ENCODE data around the gene VOPP1.

Gene VOPP1

DNA sequence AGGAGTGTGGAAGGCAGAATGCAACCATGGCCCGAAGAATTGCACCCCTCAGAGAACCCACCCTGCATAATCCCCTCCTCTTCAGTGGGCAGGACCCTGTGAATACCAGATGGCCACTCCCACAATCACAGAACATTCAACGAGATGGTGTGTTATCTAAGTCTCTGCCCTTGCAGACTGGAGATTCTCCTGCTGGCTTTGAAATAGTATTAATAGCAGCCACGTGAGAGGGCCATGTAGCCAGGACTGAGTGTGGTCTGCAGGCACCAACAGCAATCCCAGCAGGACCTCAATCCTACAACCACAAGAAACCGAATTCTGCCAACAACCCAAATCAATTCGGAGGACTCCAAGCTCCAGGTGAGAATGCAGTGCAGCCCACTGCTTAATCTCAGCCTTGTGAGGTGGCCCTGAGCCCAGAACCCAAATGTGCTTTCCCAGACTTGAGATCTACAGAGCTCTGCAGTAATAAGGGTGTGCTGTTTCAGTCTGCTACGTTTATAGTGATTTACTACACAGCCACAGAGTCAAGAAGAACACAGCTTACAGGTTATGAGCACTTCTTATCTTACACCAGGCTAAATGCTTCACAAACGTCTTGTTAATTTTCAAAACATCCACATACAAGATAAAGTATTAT is 72.1 kb downstream of the VOPP1 start:
- TF ChIP-seq POLR2AphosphoS5 (IDR thresholded peaks at IDR 0.05; ENCODE audit: low read depth, low read length), result no peak; the same call in none of the 2 replicates
- no peak for TF ChIP-seq SPI1 (IDR thresholded peaks at IDR 0.05; ENCODE audit: low read depth, low read length)
- no peak for TF ChIP-seq PAX5 (IDR thresholded peaks at IDR 0.05; ENCODE audit: insufficient read depth, low read length, severe bottlenecking)
- TF ChIP-seq TAF1 (IDR thresholded peaks at IDR 0.05; ENCODE audit: low read depth, low read length), result no peak
- no peak for TF ChIP-seq POU2F2 (IDR thresholded peaks at IDR 0.05; ENCODE audit: low read depth, low read length)
- no peak for TF ChIP-seq POLR2A (IDR thresholded peaks at IDR 0.05; ENCODE audit: low read depth, low read length)
- no peak for DNase-seq (ENCODE audit: insufficient read length, low spot score)
- FAIRE-seq, result no peak

DNA sequence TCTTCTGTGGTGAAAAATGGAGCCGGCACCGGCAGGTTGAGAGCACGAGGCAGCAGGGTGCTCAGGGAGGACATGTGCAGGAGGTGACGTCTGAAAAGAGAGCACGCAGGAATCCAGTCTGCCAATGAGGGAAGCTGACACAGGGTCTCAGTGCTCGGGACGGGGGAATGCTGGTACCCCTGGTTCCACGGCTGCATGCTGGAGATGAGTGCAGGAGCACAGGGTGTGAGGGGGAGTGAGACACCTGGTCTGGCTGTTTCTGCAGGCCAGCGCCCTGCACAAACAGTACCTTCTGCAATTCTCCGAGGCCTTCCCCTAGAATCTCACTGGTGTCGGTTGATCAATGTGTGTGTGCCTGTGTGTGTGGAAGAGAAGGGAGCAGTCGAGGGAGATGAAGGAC is 72.7 kb downstream of the VOPP1 start:
- no peak for DNase-seq (ENCODE audit: insufficient read length, low spot score)
- no peak for FAIRE-seq
- TF ChIP-seq SPI1 (IDR thresholded peaks at IDR 0.05; ENCODE audit: low read depth, low read length) (no peak), POLR2A (IDR thresholded peaks at IDR 0.05; ENCODE audit: low read depth, low read length) (no peak), POLR2AphosphoS5 (IDR thresholded peaks at IDR 0.05; ENCODE audit: low read depth, low read length) (no peak), PAX5 (IDR thresholded peaks at IDR 0.05; ENCODE audit: insufficient read depth, low read length, severe bottlenecking) (no peak), TAF1 (IDR thresholded peaks at IDR 0.05; ENCODE audit: low read depth, low read length) (no peak)

DNA sequence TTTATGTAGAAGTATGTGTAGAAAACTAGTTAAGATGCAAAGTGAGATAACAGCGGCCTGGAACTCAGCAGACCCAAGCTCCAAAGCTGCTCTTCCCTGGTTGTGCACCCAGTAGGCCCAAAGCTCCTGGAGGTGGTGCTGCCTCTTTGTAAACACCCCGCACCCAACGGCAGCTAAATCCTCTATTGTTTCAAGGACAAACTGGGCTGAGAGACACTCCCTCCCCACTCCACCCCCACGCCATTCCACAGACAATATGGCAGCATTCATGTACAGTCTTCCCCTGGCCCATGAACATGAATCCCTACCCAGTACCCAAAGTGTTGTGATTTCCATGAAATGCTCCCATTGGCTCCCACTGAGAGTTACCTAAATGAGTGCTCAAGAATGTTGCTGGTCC is 73.5 kb downstream of the VOPP1 start:
- FAIRE-seq (no peak), DNase-seq (ENCODE audit: insufficient read length, low spot score) (no peak)
- TF ChIP-seq POLR2AphosphoS5 (IDR thresholded peaks at IDR 0.05; ENCODE audit: low read depth, low read length), result no peak
- no peak for TF ChIP-seq POU2F2 (IDR thresholded peaks at IDR 0.05; ENCODE audit: low read depth, low read length)
- no peak for TF ChIP-seq PAX5 (IDR thresholded peaks at IDR 0.05; ENCODE audit: insufficient read depth, low read length, severe bottlenecking)
- no peak for TF ChIP-seq TAF1 (IDR thresholded peaks at IDR 0.05; ENCODE audit: low read depth, low read length)
- no peak for TF ChIP-seq POLR2A (IDR thresholded peaks at IDR 0.05; ENCODE audit: low read depth, low read length)
- TF ChIP-seq SPI1 (IDR thresholded peaks at IDR 0.05; ENCODE audit: low read depth, low read length), result no peak

DNA sequence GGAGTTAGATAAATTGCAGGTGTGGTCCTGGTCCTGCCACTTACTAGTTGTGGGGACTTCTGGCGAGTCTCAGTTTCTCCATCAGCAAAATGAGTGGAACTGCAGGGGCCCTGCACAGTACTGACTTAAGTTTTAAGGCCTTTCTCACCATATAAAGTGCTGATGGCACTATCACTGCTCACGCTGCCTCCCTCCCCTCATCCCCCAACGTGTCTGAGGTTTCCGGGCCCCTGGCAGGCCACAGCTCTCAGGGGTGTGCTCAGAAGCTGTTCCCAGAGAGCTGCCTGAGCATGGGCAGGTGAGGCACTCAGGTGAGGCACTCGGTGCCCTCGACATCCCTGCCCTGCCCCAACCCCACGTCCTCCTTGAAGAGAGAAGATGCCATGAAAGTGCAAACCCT is 74.2 kb downstream of the VOPP1 start:
- no peak for DNase-seq (ENCODE audit: insufficient read length, low spot score)
- TF ChIP-seq PAX5 (IDR thresholded peaks at IDR 0.05; ENCODE audit: insufficient read depth, low read length, severe bottlenecking) (no peak), POLR2A (IDR thresholded peaks at IDR 0.05; ENCODE audit: low read depth, low read length) (no peak), POU2F2 (IDR thresholded peaks at IDR 0.05; ENCODE audit: low read depth, low read length) (no peak), TAF1 (IDR thresholded peaks at IDR 0.05; ENCODE audit: low read depth, low read length) (no peak), SPI1 (IDR thresholded peaks at IDR 0.05; ENCODE audit: low read depth, low read length) (no peak), POLR2AphosphoS5 (IDR thresholded peaks at IDR 0.05; ENCODE audit: low read depth, low read length) (no peak)
- no peak for FAIRE-seq

DNA sequence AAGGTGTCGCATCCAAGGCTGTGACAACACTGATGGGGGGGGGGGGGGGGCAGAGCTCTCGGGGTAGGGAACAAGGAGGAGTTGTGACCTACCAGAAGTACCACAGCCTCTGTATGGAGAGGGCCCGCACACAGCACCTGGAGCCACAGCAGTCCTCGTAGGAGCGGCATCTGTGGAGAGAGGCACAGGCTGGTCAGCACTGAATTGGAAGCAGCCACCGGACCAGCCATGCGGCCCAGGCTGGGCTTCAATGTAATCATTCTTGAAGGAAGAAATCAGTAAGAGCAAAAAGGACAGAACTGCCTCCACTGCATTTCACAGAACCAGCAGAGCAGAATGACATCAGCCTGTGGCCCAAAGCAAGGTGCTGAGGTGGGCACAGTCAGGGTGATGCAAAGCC is 74.8 kb downstream of the VOPP1 start:
- DNase-seq (ENCODE audit: insufficient read length, low spot score) (no peak), FAIRE-seq (no peak)
- TF ChIP-seq PAX5 (IDR thresholded peaks at IDR 0.05; ENCODE audit: insufficient read depth, low read length, severe bottlenecking) (no peak), SPI1 (IDR thresholded peaks at IDR 0.05; ENCODE audit: low read depth, low read length) (no peak), POLR2A (IDR thresholded peaks at IDR 0.05; ENCODE audit: low read depth, low read length) (no peak), POLR2AphosphoS5 (IDR thresholded peaks at IDR 0.05; ENCODE audit: low read depth, low read length) (no peak), TAF1 (IDR thresholded peaks at IDR 0.05; ENCODE audit: low read depth, low read length) (no peak), POU2F2 (IDR thresholded peaks at IDR 0.05; ENCODE audit: low read depth, low read length) (no peak)

DNA sequence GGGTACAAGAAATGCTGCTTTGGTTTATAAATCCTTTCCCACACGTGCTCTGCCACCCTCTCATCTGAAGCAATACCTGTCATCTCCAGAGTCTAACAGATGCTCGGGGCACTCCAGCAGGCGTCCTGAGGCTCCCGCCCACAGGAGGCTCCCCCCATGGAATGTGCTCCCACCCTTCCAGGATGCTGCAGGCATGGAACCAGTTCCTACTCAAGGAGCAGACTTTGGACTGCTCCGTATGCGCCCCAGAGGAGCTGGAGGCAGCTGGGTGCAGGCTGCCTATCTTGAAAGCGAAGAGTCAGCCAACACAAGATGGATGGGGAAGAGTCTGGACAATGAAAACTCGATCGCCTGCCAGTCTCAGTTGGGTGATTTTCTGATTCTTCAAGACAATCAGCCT is 75.4 kb downstream of the VOPP1 start:
- TF ChIP-seq TAF1 (IDR thresholded peaks at IDR 0.05; ENCODE audit: low read depth, low read length) (no peak), PAX5 (IDR thresholded peaks at IDR 0.05; ENCODE audit: insufficient read depth, low read length, severe bottlenecking) (no peak), POU2F2 (IDR thresholded peaks at IDR 0.05; ENCODE audit: low read depth, low read length) (no peak), SPI1 (IDR thresholded peaks at IDR 0.05; ENCODE audit: low read depth, low read length) (no peak), POLR2AphosphoS5 (IDR thresholded peaks at IDR 0.05; ENCODE audit: low read depth, low read length) (no peak), POLR2A (IDR thresholded peaks at IDR 0.05; ENCODE audit: low read depth, low read length) (no peak)
- DNase-seq (ENCODE audit: insufficient read length, low spot score) (no peak), FAIRE-seq (no peak)

DNA sequence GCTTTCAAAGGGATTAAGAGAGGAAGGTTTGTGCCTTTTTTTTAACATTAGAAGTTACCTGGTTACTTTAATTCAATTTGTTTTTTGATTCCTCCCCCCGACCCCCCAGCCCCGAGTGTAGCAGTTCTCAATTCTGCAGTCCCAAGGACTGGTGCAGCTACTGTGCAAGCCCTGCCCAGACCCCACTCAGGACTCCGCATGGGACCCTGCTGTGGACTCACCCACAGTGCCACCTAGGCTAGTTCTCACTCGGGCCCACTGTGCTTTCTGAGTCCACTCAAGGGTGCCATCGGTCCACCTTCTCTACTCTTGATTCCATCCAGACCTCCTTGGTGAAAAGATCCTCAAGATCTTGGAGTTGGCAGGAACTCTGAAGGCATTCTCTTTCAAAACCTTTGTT is 77.4 kb downstream of the VOPP1 start:
- FAIRE-seq (no peak), DNase-seq (ENCODE audit: insufficient read length, low spot score) (no peak)
- TF ChIP-seq POLR2AphosphoS5 (IDR thresholded peaks at IDR 0.05; ENCODE audit: low read depth, low read length), result no peak
- TF ChIP-seq PAX5 (IDR thresholded peaks at IDR 0.05; ENCODE audit: insufficient read depth, low read length, severe bottlenecking), result no peak
- no peak for TF ChIP-seq TAF1 (IDR thresholded peaks at IDR 0.05; ENCODE audit: low read depth, low read length)
- no peak for TF ChIP-seq POLR2A (IDR thresholded peaks at IDR 0.05; ENCODE audit: low read depth, low read length)
- TF ChIP-seq SPI1 (IDR thresholded peaks at IDR 0.05; ENCODE audit: low read depth, low read length), result no peak
- no peak for TF ChIP-seq POU2F2 (IDR thresholded peaks at IDR 0.05; ENCODE audit: low read depth, low read length)

DNA sequence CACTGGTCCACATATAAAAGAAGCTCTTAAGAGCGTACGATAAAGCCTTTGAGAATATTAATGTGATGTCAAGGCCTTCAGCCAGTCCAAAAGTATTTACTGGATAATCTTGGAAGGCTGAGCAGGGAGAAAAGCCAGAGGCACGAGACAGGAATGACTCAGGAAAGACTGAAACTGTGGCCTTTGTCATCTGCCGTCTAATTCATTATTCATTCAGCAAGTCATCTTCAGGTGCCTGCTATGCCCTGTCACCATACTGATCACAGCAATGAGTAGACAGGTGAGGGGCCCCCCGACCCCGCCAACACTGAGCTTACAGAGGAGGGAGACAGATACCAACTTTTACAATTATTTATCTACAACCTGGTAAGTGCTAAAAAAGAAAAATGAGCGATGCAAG is 78.9 kb downstream of the VOPP1 start:
- DNase-seq (ENCODE audit: insufficient read length, low spot score) (no peak), FAIRE-seq (no peak)
- no peak for TF ChIP-seq POU2F2 (IDR thresholded peaks at IDR 0.05; ENCODE audit: low read depth, low read length)
- no peak for TF ChIP-seq PAX5 (IDR thresholded peaks at IDR 0.05; ENCODE audit: insufficient read depth, low read length, severe bottlenecking)
- no peak for TF ChIP-seq SPI1 (IDR thresholded peaks at IDR 0.05; ENCODE audit: low read depth, low read length)
- TF ChIP-seq POLR2AphosphoS5 (IDR thresholded peaks at IDR 0.05; ENCODE audit: low read depth, low read length), result no peak
- TF ChIP-seq POLR2A (IDR thresholded peaks at IDR 0.05; ENCODE audit: low read depth, low read length), result no peak
- TF ChIP-seq TAF1 (IDR thresholded peaks at IDR 0.05; ENCODE audit: low read depth, low read length), result no peak

DNA sequence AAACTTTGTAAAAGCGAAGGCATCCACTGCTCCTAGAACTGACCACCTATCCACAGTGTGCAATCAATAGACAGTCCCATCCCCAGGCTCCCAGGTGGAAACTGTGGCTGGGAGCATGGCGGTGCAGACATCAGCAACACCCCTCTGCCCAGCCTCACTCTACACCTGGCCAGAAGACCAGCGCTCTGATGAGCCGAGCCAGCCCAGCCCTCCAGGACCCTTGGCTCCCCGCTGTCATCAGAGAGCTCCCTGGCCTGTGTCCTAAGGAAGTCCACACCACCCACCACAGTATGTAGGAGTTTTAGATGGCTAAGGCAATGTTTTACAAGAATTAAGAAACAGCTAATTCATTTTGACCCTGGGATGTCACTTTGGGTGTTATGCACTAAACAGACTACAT is 81.0 kb downstream of the VOPP1 start:
- TF ChIP-seq SPI1 (IDR thresholded peaks at IDR 0.05; ENCODE audit: low read depth, low read length) (no peak), POLR2AphosphoS5 (IDR thresholded peaks at IDR 0.05; ENCODE audit: low read depth, low read length) (no peak), PAX5 (IDR thresholded peaks at IDR 0.05; ENCODE audit: insufficient read depth, low read length, severe bottlenecking) (no peak), POLR2A (IDR thresholded peaks at IDR 0.05; ENCODE audit: low read depth, low read length) (no peak), TAF1 (IDR thresholded peaks at IDR 0.05; ENCODE audit: low read depth, low read length) (no peak), POU2F2 (IDR thresholded peaks at IDR 0.05; ENCODE audit: low read depth, low read length) (no peak)
- no peak for DNase-seq (ENCODE audit: insufficient read length, low spot score)
- no peak for FAIRE-seq

DNA sequence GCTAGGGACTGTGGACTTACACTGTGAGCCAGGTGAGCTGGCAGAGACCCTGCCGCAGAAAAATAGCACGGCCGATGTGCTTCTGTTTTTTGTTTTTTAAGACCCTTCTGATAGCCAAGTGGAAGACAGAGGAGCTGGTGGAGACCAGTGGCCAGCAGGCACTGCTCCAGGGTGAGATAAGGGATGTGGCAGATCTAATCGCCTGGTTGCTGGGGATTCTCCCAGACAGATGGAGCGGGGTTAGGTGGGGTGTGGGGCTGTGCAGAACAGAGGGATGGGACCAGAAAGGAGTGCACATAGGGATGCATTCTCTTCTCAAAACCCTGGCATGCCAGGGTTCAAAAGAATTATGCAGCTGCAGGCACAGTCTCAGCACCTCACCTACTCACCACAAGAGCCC is 82.2 kb downstream of the VOPP1 start:
- FAIRE-seq, result no peak
- no peak for DNase-seq (ENCODE audit: insufficient read length, low spot score)
- TF ChIP-seq POU2F2 (IDR thresholded peaks at IDR 0.05; ENCODE audit: low read depth, low read length), result no peak
- no peak for TF ChIP-seq SPI1 (IDR thresholded peaks at IDR 0.05; ENCODE audit: low read depth, low read length)
- TF ChIP-seq POLR2AphosphoS5 (IDR thresholded peaks at IDR 0.05; ENCODE audit: low read depth, low read length), result no peak
- no peak for TF ChIP-seq POLR2A (IDR thresholded peaks at IDR 0.05; ENCODE audit: low read depth, low read length)
- TF ChIP-seq PAX5 (IDR thresholded peaks at IDR 0.05; ENCODE audit: insufficient read depth, low read length, severe bottlenecking), result no peak
- no peak for TF ChIP-seq TAF1 (IDR thresholded peaks at IDR 0.05; ENCODE audit: low read depth, low read length)
